Lower leg skin (tissue), 4 donors: ENCODE measurements around the gene SMPD3. TPM values are rescaled to one million over a fixed set of nuclear protein-coding genes. Genes with fewer than 3 reads are reported as not detected.

ENCODE experiments used
- DNase-seq, 2 donors: peaks; one replicate each; pipeline ENCODE4 v3.0.0-alpha.2; 2019; ENCODE audit warnings: low spot score in 2 of 2
- H3K4me3 ChIP-seq: fragments of 200-600 bp; sonication (generic); 2 replicates; pipeline ENCODE4 v1.5.1; 2017; ENCODE audit warnings: mild to moderate bottlenecking, low read depth; ENCODE audit not compliant: poor library complexity, severe bottlenecking
- POLR2A ChIP-seq, 2 donors: fragments of 450-650 bp; IDR thresholded peaks; one replicate each; pipeline ENCODE4 v1.6.1; 2016 to 2017; ENCODE audit warnings: antibody characterized with exemption in 2 of 2, mild to moderate bottlenecking in 1 of 2, moderate library complexity in 1 of 2
- WGBS, 2 donors: methylation state at CpG; one replicate each; pipeline ENCODE4 v1.1.5; 2018; 5-methylcytosine and 5-hydroxymethylcytosine counted together
- intact Hi-C: fragments of 100-400 bp; cut with DNase I; formaldehyde crosslinking; loops from one replicate; pipeline ENCODE4 v1.15.0; 2023; ENCODE audit warnings: low total_unique reads
- total RNA-seq, 4 donors: library from RNA; depleted of rRNA; stranded (reverse); fragments of >200 nt; gene quantifications; one replicate each; pipeline ENCODE4 v1.1.0, GENCODE V29; 2016
- TF ChIP-seq, protein P1 (sequence below), 3 donors: fragments of 450-650 bp; IDR thresholded peaks; one replicate each; pipeline ENCODE4 v1.5.1; 2016; ENCODE audit warnings: antibody characterized with exemption in 3 of 3, mild to moderate bottlenecking in 3 of 3, moderate library complexity in 2 of 3

SMPD3 gene
- total RNA-seq, 4 donors from 2014 or later: 30.2 to 135 (median 58.3) TPM

GRCh38 chr16:68486502-68487202 is 38.3 kb upstream of the SMPD3 start:
- TF ChIP-seq, protein P1, sequence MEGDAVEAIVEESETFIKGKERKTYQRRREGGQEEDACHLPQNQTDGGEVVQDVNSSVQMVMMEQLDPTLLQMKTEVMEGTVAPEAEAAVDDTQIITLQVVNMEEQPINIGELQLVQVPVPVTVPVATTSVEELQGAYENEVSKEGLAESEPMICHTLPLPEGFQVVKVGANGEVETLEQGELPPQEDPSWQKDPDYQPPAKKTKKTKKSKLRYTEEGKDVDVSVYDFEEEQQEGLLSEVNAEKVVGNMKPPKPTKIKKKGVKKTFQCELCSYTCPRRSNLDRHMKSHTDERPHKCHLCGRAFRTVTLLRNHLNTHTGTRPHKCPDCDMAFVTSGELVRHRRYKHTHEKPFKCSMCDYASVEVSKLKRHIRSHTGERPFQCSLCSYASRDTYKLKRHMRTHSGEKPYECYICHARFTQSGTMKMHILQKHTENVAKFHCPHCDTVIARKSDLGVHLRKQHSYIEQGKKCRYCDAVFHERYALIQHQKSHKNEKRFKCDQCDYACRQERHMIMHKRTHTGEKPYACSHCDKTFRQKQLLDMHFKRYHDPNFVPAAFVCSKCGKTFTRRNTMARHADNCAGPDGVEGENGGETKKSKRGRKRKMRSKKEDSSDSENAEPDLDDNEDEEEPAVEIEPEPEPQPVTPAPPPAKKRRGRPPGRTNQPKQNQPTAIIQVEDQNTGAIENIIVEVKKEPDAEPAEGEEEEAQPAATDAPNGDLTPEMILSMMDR (IDR thresholded peaks at IDR 0.05): no peak
- TF ChIP-seq POLR2A (IDR thresholded peaks at IDR 0.05): no peak
- no peak overlapping the region for H3K4me3 ChIP-seq
- DNase-seq: no peak
- 43 to 50% methylated on average over 4 of the region's 4 CpGs for WGBS, 2 donors
- intact Hi-C loops: no loop called here

DNA sequence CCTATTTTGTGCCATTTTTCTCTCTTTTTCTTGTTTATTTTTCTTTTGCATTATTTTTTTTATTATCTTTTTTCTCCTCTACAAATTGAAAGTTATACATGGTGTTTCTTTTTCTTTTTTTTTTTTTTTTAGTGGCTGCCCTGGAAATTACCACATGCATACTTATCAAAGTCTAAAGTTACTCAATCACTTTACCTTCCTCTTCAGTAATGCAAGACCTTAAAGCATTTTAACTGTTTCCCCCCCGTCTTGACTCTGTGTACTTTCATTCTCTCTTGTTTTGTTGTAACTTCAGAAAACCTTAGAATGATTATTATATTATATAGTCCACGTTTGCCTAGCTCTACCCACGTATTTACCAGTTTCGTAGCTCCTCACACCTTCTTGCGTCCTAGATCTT is 33.3 kb upstream of the SMPD3 start:
- intact Hi-C loops: no loop called here
- TF ChIP-seq, protein P1 (IDR thresholded peaks at IDR 0.05): no peak
- no peak for TF ChIP-seq POLR2A (IDR thresholded peaks at IDR 0.05)
- 74 to 78% methylated on average over 5 of the region's 5 CpGs for WGBS, 2 donors
- H3K4me3 ChIP-seq: no peak overlapping the region
- DNase-seq: no peak

- TF ChIP-seq, protein P1 (IDR thresholded peaks at IDR 0.05): no peak
- TF ChIP-seq POLR2A (IDR thresholded peaks at IDR 0.05): no peak
- H3K4me3 ChIP-seq: no peak overlapping the region
- DNase-seq: no peak
- WGBS, 2 donors: 84 to 85% methylated on average over 6 of the region's 6 CpGs
- intact Hi-C loops: no loop called here
Measured at GRCh38 chr16:68480084-68480995, 32.0 kb upstream of the SMPD3 start.

- TF ChIP-seq POLR2A (IDR thresholded peaks at IDR 0.05): no peak
- TF ChIP-seq, protein P1 (IDR thresholded peaks at IDR 0.05): no peak
- intact Hi-C loops: loop anchor here (5.0 kb wide), 1 partner anchor 308 kb away; no protein-coding TSS in a partner anchor
- no peak for DNase-seq
- H3K4me3 ChIP-seq: no peak overlapping the region
- 54 to 80% methylated on average over 2 of the region's 2 CpGs for WGBS, 2 donors
Measured at GRCh38 chr16:68479271-68479670, 31.0 kb upstream of the SMPD3 start.

GRCh38 chr16:68478526-68479250 is 30.4 kb upstream of the SMPD3 start:
- H3K4me3 ChIP-seq: no peak overlapping the region
- intact Hi-C loops: loop anchor here (5.0 kb wide), 1 partner anchor 309 kb away; no protein-coding TSS in a partner anchor
- 47 to 66% methylated on average over 2 of the region's 2 CpGs for WGBS, 2 donors
- DNase-seq: no peak
- TF ChIP-seq, protein P1 (IDR thresholded peaks at IDR 0.05): no peak
- no peak for TF ChIP-seq POLR2A (IDR thresholded peaks at IDR 0.05)
